Stimulated activated CD8-positive, alpha-beta memory T cell treated with anti-CD3 and anti-CD28 coated beads, Interleukin-7, amount 100 ng/mL, for 24 hours (primary cell): Measurements from ENCODE around the gene PSMD4.
A peak's percentile ranks its signal among the peaks of the same experiment; 100 is the strongest.

Source experiments
- DNase-seq: peaks from one replicate; pipeline ENCODE4 v3.0.0-alpha.2; 2020; ENCODE audit warnings: low read depth

The PSMD4 gene

DNA sequence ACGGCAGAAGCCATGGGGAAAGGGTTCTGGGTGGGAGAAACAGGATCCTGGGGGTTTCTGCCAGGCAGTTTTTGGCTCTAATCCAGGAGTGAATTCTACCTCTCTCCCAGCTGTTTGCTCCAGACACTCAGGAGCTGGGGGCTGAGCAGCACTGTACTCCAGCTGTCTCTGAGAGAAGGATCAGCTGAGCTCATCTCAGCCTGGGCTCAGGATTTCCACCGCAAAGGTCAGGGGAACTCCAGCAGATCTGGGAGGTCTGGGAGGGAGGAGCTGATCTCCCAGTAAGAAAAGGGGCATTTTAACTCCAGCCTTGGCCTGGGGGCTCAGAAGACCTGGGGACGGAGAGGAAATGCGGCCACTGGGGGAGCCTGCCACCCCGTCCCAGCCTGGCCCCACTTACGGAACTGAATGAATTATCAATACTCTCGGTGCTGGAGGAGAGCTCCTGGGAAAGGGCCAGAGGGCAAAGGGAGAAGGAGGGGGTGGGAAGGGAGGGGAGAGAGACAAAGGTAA is 55.3 kb downstream of the PSMD4 start:
- no peak for DNase-seq

DNA sequence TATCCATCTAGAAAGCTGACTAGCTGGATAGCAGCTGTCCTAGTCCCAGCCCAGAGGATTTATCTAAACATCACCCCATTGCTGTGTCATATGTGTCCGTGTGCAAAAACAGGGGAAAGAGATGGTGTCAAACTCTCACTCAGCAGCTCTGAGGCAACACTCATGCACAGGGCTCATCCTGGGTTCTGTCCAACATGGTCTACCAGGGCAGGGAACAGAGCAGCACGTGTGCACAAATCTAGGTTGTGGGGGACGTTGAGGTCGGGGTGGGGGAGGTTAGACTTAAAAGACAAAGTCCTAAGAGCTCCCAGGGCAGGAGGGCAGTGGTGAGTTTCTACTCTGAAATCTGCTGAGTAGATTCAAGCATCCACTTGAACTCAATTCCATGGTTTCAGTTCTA is 56.5 kb downstream of the PSMD4 start:
- no peak for DNase-seq

GRCh38 chr1:151311589-151312331 is 57.2 kb downstream of the PSMD4 start:
- DNase-seq: peak; percentile 65

DNA sequence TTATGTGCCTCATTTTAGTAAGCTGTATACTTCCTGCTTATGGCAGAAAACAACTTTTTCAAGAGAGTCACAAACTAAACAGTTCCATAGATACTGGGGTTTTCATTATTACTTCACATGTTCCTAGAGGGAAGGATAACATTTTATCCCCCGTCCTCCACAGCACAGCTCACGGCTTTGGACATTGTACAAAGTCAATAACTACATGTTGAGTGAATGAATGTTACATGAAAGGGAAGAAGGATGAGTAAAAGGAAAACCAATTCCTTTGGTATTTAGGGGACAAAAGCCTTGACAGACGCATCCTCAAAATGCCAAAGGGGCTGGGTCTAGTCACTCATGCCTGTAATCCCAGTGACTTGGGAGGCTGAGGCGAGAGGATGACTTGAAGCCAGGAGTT is 57.9 kb downstream of the PSMD4 start:
- DNase-seq: no peak

DNA sequence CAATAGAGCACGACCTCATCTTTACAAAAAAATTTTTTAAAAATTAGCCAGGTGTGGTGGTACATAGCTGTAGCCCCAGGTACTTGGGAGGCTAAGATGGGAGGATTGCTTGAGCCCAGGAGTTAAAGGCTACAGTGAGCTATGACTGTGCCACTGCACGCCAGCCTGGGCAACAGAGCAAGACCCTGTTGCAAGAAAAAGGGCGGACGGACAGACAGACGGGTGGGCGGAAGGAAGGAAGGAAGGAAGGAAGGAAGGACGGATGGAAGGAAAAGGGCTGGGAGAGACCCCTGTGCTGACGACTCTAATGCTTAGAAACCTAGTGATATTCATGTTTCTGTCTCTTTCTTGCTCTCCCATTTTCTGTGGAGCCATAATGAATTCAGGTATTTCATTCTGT is 58.3 kb downstream of the PSMD4 start:
- no peak for DNase-seq

DNA sequence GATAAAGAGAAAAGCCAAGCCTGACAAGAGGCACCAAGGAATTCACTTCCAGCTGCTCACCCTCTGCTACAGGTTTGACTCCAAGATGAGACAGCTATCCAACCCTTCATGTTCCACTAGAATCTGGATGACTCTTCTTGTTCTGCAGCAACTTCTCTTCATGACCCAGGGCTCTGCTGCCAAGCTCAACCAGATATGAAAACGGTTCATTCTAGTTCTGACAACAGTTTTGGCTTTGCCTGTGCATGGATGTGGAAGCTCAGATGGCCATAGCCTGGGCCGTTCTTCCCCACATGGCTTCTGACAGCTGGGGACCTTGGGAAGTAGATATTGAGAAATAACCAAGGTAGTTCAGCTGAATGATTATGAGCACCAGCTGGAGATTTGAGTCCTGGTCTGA is 59.0 kb downstream of the PSMD4 start:
- DNase-seq: no peak

- DNase-seq: no peak
These were observed 59.8 kb downstream of the PSMD4 start for GRCh38 chr1:151314137-151314875.

- DNase-seq: no peak
These were observed 61.2 kb downstream of the PSMD4 start for GRCh38 chr1:151315565-151316235.
